K562 (cell line): ENCODE data around the gene TECPR2. TPM values are rescaled to one million over a fixed set of nuclear protein-coding genes. Genes with fewer than 3 reads are reported as not detected.

Source experiments
- TOE1 ChIP-seq, 2 experiments: fragments of 450-650 bp in 1 of 2; sonication (generic) in 1 of 2; formaldehyde crosslinking in 1 of 2; IDR thresholded peaks; 2 replicates each; pipeline versions ENCODE4 v1.7.1 to v1.8.0; 2016 to 2022; ENCODE audit warnings: borderline replicate concordance in 2 of 2, mild to moderate bottlenecking in 2 of 2, antibody characterized with exemption in 1 of 2, inconsistent platforms in 1 of 2, low read depth in 1 of 2, missing genetic modification reagents in 1 of 2, moderate library complexity in 1 of 2
- ZNF431 ChIP-seq: sonication (generic); formaldehyde crosslinking; IDR thresholded peaks from 2 replicates; pipeline ENCODE4 v1.8.0; 2022; ENCODE audit warnings: mild to moderate bottlenecking, missing genetic modification reagents
- polyA plus RNA-seq, 8 experiments: library from polyadenylated mRNA; depleted of rRNA in 4 of 8; stranded (reverse) in 5 of 8; unstranded in 3 of 8; fragments of >200 nt; fragmentation: Nextera tagmentation in 2 of 8; fragmentation: Illumina TruSeq in 1 of 8; extraction: Ambion mirVana in 2 of 8; extraction: Trizol in 1 of 8; gene quantifications; 2 replicates each; pipeline versions ENCODE4 v1.2.1 to v1.2.3, GENCODE V29; 2011 to 2014; ENCODE audit warnings: inconsistent platforms in 1 of 8, missing spikeins in 1 of 8
- total RNA-seq, 7 experiments: library from RNA; depleted of rRNA in 6 of 7; stranded (reverse); fragments of >200 nt in 6 of 7; fragmentation: Illumina TruSeq in 2 of 7; extraction: Trizol in 2 of 7; gene quantifications; 2 replicates each; pipeline versions ENCODE4 v1.2.1 to v1.2.3, GENCODE V29; 2011 to 2021; ENCODE audit warnings: low replicate concordance in 1 of 7
- TF ChIP-seq, protein P1 (sequence below): IDR thresholded peaks from 3 replicates; pipeline ENCODE4 v1.6.1; 2011; ENCODE audit warnings: borderline replicate concordance, mild to moderate bottlenecking, moderate library complexity; ENCODE audit not compliant: insufficient read length; ENCODE audit errors: extremely low read depth
- TF ChIP-seq, protein P2 (sequence below), 2 experiments: fragments of 450-650 bp in 1 of 2; sonication (generic) in 1 of 2; formaldehyde crosslinking in 1 of 2; IDR thresholded peaks in 1 of 2; conservative IDR thresholded peaks in 1 of 2; 2 replicates each; pipeline versions ENCODE4 v1.6.1 to v1.8.1; 2016 to 2023; ENCODE audit warnings: mild to moderate bottlenecking in 2 of 2, moderate library complexity in 2 of 2, inconsistent platforms in 1 of 2, missing genetic modification reagents in 1 of 2

The TECPR2 gene
- total and polyA plus RNA-seq, 9 of the 15 experiments (the other 6 are each of a cell fraction or from before 2014, with no cell fraction given): 0.04 to 3.0 (median 0.83) TPM

DNA sequence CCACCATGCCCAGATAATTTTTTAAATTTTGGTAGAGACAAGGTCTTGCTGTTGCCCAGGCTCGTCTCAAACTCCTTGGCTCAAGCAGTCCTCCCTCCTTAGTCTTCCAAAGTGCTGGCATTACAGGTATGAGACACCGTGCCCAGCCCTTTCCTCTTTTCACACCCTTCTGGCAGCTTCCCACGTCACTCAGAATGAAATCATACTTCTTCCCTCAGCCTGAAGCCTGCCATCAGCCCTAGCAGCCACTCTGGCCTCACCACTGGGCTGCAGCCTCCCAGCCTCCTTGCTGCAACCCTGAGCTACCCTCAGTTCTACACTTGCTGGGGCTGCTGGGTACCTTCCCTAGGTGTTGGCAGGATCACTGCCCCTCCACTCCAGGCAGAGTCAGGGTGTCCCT lies 128.6 kb downstream of the TECPR2 start (continued):
- TF ChIP-seq, protein P1, sequence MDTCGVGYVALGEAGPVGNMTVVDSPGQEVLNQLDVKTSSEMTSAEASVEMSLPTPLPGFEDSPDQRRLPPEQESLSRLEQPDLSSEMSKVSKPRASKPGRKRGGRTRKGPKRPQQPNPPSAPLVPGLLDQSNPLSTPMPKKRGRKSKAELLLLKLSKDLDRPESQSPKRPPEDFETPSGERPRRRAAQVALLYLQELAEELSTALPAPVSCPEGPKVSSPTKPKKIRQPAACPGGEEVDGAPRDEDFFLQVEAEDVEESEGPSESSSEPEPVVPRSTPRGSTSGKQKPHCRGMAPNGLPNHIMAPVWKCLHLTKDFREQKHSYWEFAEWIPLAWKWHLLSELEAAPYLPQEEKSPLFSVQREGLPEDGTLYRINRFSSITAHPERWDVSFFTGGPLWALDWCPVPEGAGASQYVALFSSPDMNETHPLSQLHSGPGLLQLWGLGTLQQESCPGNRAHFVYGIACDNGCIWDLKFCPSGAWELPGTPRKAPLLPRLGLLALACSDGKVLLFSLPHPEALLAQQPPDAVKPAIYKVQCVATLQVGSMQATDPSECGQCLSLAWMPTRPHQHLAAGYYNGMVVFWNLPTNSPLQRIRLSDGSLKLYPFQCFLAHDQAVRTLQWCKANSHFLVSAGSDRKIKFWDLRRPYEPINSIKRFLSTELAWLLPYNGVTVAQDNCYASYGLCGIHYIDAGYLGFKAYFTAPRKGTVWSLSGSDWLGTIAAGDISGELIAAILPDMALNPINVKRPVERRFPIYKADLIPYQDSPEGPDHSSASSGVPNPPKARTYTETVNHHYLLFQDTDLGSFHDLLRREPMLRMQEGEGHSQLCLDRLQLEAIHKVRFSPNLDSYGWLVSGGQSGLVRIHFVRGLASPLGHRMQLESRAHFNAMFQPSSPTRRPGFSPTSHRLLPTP: no peak
- TF ChIP-seq TOE1 (IDR thresholded peaks at IDR 0.05; ENCODE audit: borderline replicate concordance) (no peak), TOE1 (CRISPR knock-in tag; IDR thresholded peaks at IDR 0.05; ENCODE audit: borderline replicate concordance, low read depth) (no peak), ZNF431 (CRISPR knock-in tag) (no peak)
- TF ChIP-seq, protein P2, sequence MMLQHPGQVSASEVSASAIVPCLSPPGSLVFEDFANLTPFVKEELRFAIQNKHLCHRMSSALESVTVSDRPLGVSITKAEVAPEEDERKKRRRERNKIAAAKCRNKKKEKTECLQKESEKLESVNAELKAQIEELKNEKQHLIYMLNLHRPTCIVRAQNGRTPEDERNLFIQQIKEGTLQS (IDR thresholded peaks at IDR 0.05): no peak
- TF ChIP-seq, protein P2 (CRISPR knock-in tag; conservative IDR thresholded peaks at IDR 0.05): no peak
